OCI-LY3 (cell line): ENCODE data around the gene ZNF808.
"Not testable (repeated sequence)": the region's sequence is repeated elsewhere in the genome, so short reads cannot be mapped to it uniquely, and the experiment has no call there.

ENCODE experiments used
- H2AFZ ChIP-seq: fragments of 200-600, 300-600 bp; shearing (Covaris generic); 2 replicates; pipeline ENCODE4 v1.6.0; 2014; ENCODE audit warnings: antibody characterized with exemption, low read depth, low read length
- H3K27ac ChIP-seq: fragments of 200-600, 300-600 bp; sonication (generic); 2 replicates; pipeline ENCODE4 v1.5.1; 2014; ENCODE audit warnings: mild to moderate bottlenecking, low read length, moderate library complexity, mixed read lengths
- H3K27me3 ChIP-seq: fragments of 200-600, 300-600 bp; sonication (generic); 2 replicates; pipeline ENCODE4 v1.6.1; 2014; ENCODE audit warnings: low read depth, low read length, mixed read lengths
- H3K36me3 ChIP-seq: fragments of 200-600, 300-600 bp; sonication (generic); replicated peaks from 2 replicates; pipeline ENCODE3; 2014; ENCODE audit warnings: low read depth, low read length, mixed read lengths
- H3K4me1 ChIP-seq: fragments of 300-600, 200-600 bp; sonication (generic); 2 replicates; pipeline ENCODE4 v1.6.1; 2014; ENCODE audit warnings: low read length, mixed read lengths
- H3K4me2 ChIP-seq: fragments of 200-600, 300-600 bp; sonication (generic); 2 replicates; pipeline ENCODE4 v1.6.1; 2014; ENCODE audit warnings: low read length, mixed read lengths
- H3K4me3 ChIP-seq: fragments of 300-600, 200-600 bp; sonication (generic); 2 replicates; pipeline ENCODE4 v1.5.1; 2014; ENCODE audit warnings: antibody characterized with exemption, mild to moderate bottlenecking, low read length, moderate library complexity
- H3K79me2 ChIP-seq: fragments of 300-600, 200-600 bp; shearing (Covaris generic); 2 replicates; pipeline ENCODE4 v1.6.1; 2014; ENCODE audit warnings: mild to moderate bottlenecking, low read length, mixed read lengths
- H3K9ac ChIP-seq: fragments of 300-600, 200-600 bp; shearing (Covaris generic); 2 replicates; pipeline ENCODE4 v1.6.0; 2014; ENCODE audit warnings: mild to moderate bottlenecking, low read length, moderate library complexity
- H3K9me3 ChIP-seq: fragments of 200-600, 300-600 bp; shearing (Covaris generic); 2 replicates; pipeline ENCODE4 v1.6.1; 2014; ENCODE audit warnings: low read length, mixed read lengths; ENCODE audit not compliant: insufficient read depth
- H4K20me1 ChIP-seq: fragments of 200-600, 300-600 bp; sonication (generic); 2 replicates; pipeline ENCODE4 v1.6.1; 2016; ENCODE audit warnings: low read length, mixed read lengths; ENCODE audit not compliant: insufficient read depth
- CTCF ChIP-seq: fragments of 200-600, 300-600 bp; sonication (generic); IDR thresholded peaks from 2 replicates; pipeline ENCODE4 v1.5.1; 2014; ENCODE audit warnings: antibody characterized with exemption, low read length, low read depth
- EZH2phosphoT487 ChIP-seq: fragments of 200-600 bp; shearing (Covaris generic); IDR thresholded peaks from 2 replicates; pipeline ENCODE4 v1.6.1; 2018; ENCODE audit warnings: antibody characterized with exemption, mixed run types, low read depth

The ZNF808 gene

GRCh38 chr19:52585604-52586003 is 58.1 kb downstream of the ZNF808 start:
- no peak overlapping the region for H3K4me3 ChIP-seq
- no peak overlapping the region for H2AFZ ChIP-seq
- H3K36me3 ChIP-seq: peaks cover 14% of the 10 kb centered on the region
- H4K20me1 ChIP-seq: no peaks in the 10 kb centered on the region
- H3K4me1 ChIP-seq: no peaks in the 10 kb centered on the region
- H3K9ac ChIP-seq: no peak overlapping the region
- H3K27me3 ChIP-seq: no peaks in the 10 kb centered on the region
- TF ChIP-seq CTCF (no peak), EZH2phosphoT487 (no peak)
- H3K79me2 ChIP-seq: no peaks in the 10 kb centered on the region
- H3K9me3 ChIP-seq: peaks cover 7% of the 10 kb centered on the region; the same call in 1 of the 2 replicates
- H3K27ac ChIP-seq: no peak overlapping the region
- H3K4me2 ChIP-seq: no peak overlapping the region

GRCh38 chr19:52590728-52591127 is 63.3 kb downstream of the ZNF808 start:
- Histone ChIP-seq H3K79me2 (no peaks in the 10 kb centered on the region), H3K36me3 (no peaks in the 10 kb centered on the region)
- TF ChIP-seq CTCF: 0 out of 2 replicates have a peak, but pooled peaks have one; percentile 26
- no peak for TF ChIP-seq EZH2phosphoT487

GRCh38 chr19:52592301-52592700 is 64.8 kb downstream of the ZNF808 start:
- no peak overlapping the region for H2AFZ ChIP-seq
- H3K27me3 ChIP-seq: no peaks in the 10 kb centered on the region
- no peaks in the 10 kb centered on the region for H3K4me1 ChIP-seq
- H3K9me3 ChIP-seq: 0 out of 2 replicates have a peak, but pooled peaks cover 2% of the 10 kb centered on the region
- no peak overlapping the region for H3K4me3 ChIP-seq
- no peak for TF ChIP-seq CTCF
- TF ChIP-seq EZH2phosphoT487: no peak
- no peaks in the 10 kb centered on the region for H4K20me1 ChIP-seq
- no peak overlapping the region for H3K9ac ChIP-seq
- H3K79me2 ChIP-seq: no peaks in the 10 kb centered on the region
- H3K27ac ChIP-seq: no peak overlapping the region
- H3K4me2 ChIP-seq: no peak overlapping the region
- no peaks in the 10 kb centered on the region for H3K36me3 ChIP-seq

More at GRCh38 chr19:52590728-52591127, 63.3 kb downstream of the ZNF808 start:
- Histone ChIP-seq H2AFZ (no peak overlapping the region), H3K9me3 (no peaks in the 10 kb centered on the region), H3K27me3 (no peaks in the 10 kb centered on the region), H4K20me1 (no peaks in the 10 kb centered on the region), H3K27ac (no peak overlapping the region), H3K4me2 (no peak overlapping the region), H3K9ac (no peak overlapping the region), H3K4me1 (no peaks in the 10 kb centered on the region), H3K4me3 (no peak overlapping the region)

- not testable (repeated sequence) for H3K9ac ChIP-seq, H3K4me1 ChIP-seq, H3K9me3 ChIP-seq, H4K20me1 ChIP-seq, H3K79me2 ChIP-seq, H3K4me2 ChIP-seq, H3K36me3 ChIP-seq, H2AFZ ChIP-seq, H3K4me3 ChIP-seq, H3K27ac ChIP-seq, H3K27me3 ChIP-seq
Measured at GRCh38 chr19:52593441-52593840, 66.0 kb downstream of the ZNF808 start.

GRCh38 chr19:52599241-52599640 is 71.8 kb downstream of the ZNF808 start:
- Histone ChIP-seq H3K9ac (no peak overlapping the region), H3K27ac (no peak overlapping the region), H3K4me3 (no peak overlapping the region), H2AFZ (no peak overlapping the region), H3K4me2 (no peak overlapping the region), H4K20me1 (no peaks in the 10 kb centered on the region), H3K27me3 (no peaks in the 10 kb centered on the region), H3K79me2 (no peaks in the 10 kb centered on the region), H3K4me1 (peaks cover 5% of the 10 kb centered on the region), H3K36me3 (peaks cover 5% of the 10 kb centered on the region), H3K9me3 (0 out of 2 replicates have a peak, but pooled peaks cover 4% of the 10 kb centered on the region)
- no peak for TF ChIP-seq CTCF
- TF ChIP-seq EZH2phosphoT487: no peak
